ENCODE measurements around the gene SLC34A1.
A peak's percentile ranks its signal among the peaks of the same experiment; 100 is the strongest.

SLC34A1 gene

GRCh38 chr5:177442066-177442826, 58.0 kb downstream of the SLC34A1 start:
- no peak for FAIRE-seq

GRCh38 chr5:177443144-177443983, 59.1 kb downstream of the SLC34A1 start:
- no peak for FAIRE-seq
- DNase-seq (ENCODE audit: insufficient read length, low spot score), result no peak

More at GRCh38 chr5:177442066-177442826, 58.0 kb downstream of the SLC34A1 start:
- no peak for DNase-seq (ENCODE audit: insufficient read length, low spot score)

GRCh38 chr5:177444106-177445051, 60.1 kb downstream of the SLC34A1 start:
- peak; percentile 26 for FAIRE-seq
- DNase-seq (ENCODE audit: insufficient read length, low spot score), result no peak

- DNase-seq (ENCODE audit: insufficient read length, low spot score) (no peak), FAIRE-seq (peak; percentile 78)
Observed at GRCh38 chr5:177445052-177445916, 61.0 kb downstream of the SLC34A1 start.

GRCh38 chr5:177445917-177446199, 61.6 kb downstream of the SLC34A1 start:
- FAIRE-seq (no peak), DNase-seq (ENCODE audit: insufficient read length, low spot score) (no peak)

- DNase-seq (ENCODE audit: insufficient read length, low spot score) (peak; percentile 85), FAIRE-seq (peak; percentile 91)
Observed at GRCh38 chr5:177446200-177447065, 62.2 kb downstream of the SLC34A1 start, which contains the start of gene PRR7. PRR7 (plus strand) TSS chr5:177446814; CDS start chr5:177455068, 8,254 bp downstream.

- no peak for DNase-seq (ENCODE audit: insufficient read length, low spot score)
- FAIRE-seq, result no peak
Observed at GRCh38 chr5:177447066-177447610, 62.9 kb downstream of the SLC34A1 start.

- no peak for DNase-seq (ENCODE audit: insufficient read length, low spot score)
- FAIRE-seq, result peak; percentile 44
Observed at GRCh38 chr5:177447611-177448243, 63.5 kb downstream of the SLC34A1 start.

Measured in GM19239 (cell line).